ENCODE measurements around the gene SLC27A3. TPM values are rescaled to one million over a fixed set of nuclear protein-coding genes. Genes with fewer than 3 reads are reported as not detected.

SLC27A3 gene
- total RNA-seq, 1 experiment from 2014 or later: 42.0 TPM

DNA sequence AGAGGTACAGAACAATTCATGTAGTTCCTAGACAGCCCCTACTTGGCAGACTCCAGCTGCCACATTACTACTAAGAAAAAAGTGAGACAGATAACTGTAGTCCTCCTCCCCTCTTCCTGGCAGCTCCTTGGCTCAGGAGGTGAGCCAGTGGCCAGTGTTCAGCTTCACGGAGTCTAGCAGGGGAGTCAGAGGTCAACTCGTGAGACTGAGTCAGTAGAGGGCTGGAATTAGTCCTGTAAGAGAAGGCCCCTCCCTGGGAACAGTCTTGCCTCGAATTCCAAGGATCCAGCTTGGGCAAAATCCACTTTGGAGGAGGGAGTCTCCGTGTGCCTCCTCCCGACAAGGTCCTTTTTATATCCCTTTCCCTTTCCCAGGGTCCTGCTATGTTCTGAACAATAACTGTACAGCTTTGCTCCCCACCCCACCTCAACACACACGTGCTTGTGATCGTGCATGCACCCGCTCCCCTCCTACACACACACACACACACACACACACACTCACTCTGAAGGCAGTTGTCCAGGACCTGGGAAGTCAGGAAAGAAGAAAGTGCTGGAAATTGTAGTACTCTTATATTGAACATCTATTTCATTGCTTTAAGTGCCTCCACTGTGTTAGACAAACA is 22.5 kb upstream of the SLC27A3 start:
- Histone ChIP-seq H3K9me3 (ENCODE audit: control insufficient read depth, low read depth, low read length) (no peaks in the 10 kb centered on the region), H4K8ac (replicated peaks; ENCODE audit: insufficient read length, low read depth, low read length) (no peak overlapping the region), H2BK15ac (ENCODE audit: low read depth, low read length) (no peak overlapping the region), H3K27ac (ENCODE audit: insufficient read length, low read depth, low read length) (no peak overlapping the region), H3K9ac (ENCODE audit: extremely low read depth, insufficient read length, low read length) (no peak overlapping the region), H3T11ph (ENCODE audit: low read length) (no peak overlapping the region), H4K91ac (ENCODE audit: insufficient read length, low read depth, low read length) (no peak overlapping the region), H3K4ac (ENCODE audit: low read depth, low read length) (no peak overlapping the region), H3K4me1 (ENCODE audit: insufficient read depth, low read length) (peaks cover 3% of the 10 kb centered on the region; the same call in 1 of the 2 replicates), H3K79me2 (ENCODE audit: insufficient read depth, low read length) (no peaks in the 10 kb centered on the region), H4K20me1 (ENCODE audit: control insufficient read depth, insufficient read depth, insufficient read length) (no peaks in the 10 kb centered on the region), H2BK5ac (ENCODE audit: insufficient read length, low read length) (no peak overlapping the region), H3K14ac (ENCODE audit: insufficient read depth, low read length) (no peak overlapping the region), H2BK120ac (ENCODE audit: low read depth, low read length, poor library complexity, severe bottlenecking) (no peak overlapping the region), H2AFZ (ENCODE audit: low read length) (no peak overlapping the region), H3K56ac (ENCODE audit: insufficient read length, low read depth, low read length) (no peak overlapping the region), H3K23ac (ENCODE audit: insufficient read length, low read depth, low read length) (no peak overlapping the region), H2AK5ac (ENCODE audit: insufficient read length, low read length) (no peak overlapping the region), H3K79me1 (ENCODE audit: insufficient read depth, low read depth, low read length, poor library complexity, severe bottlenecking) (peaks cover 3% of the 10 kb centered on the region), H3K4me2 (ENCODE audit: insufficient read depth, insufficient read length, low read length) (no peak overlapping the region), H3K27me3 (ENCODE audit: insufficient read depth, low read length) (no peaks in the 10 kb centered on the region), H2BK12ac (ENCODE audit: insufficient read length, low read depth, low read length) (no peak overlapping the region), H4K5ac (ENCODE audit: insufficient read length, low read depth, low read length) (no peak overlapping the region), H2BK20ac (ENCODE audit: low read depth, low read length, poor library complexity, severe bottlenecking) (no peak overlapping the region), H3K23me2 (ENCODE audit: insufficient read length, low read depth, low read length, poor library complexity, severe bottlenecking) (no peaks in the 10 kb centered on the region), H3K18ac (ENCODE audit: insufficient read length, low read depth, low read length) (no peak overlapping the region)
- Mint-ChIP-seq H3K27me3 (ENCODE audit: low read depth) (no peaks in the 10 kb centered on the region), H3K27ac (peak overlapping the region in 1 of 3 experiments; percentile 21; a peak in 2 of 7 replicates), H3K9me3 (no peaks in the 10 kb centered on the region), H3K4me3 (no peak overlapping the region), H3K36me3 (ENCODE audit: insufficient read depth in 1 of 3, low read depth in 3 of 3) (peaks cover 62 to 91% (median 74%) of the 10 kb centered on the region in 3 experiments; a peak in 6 of 7 replicates), H3K4me1 (peaks cover 14 to 20% of the 10 kb centered on the region in 2 experiments)
- DNase-seq: no peak
- WGBS (ENCODE audit: extremely low coverage, insufficient read length, low lambda C conversion rate): no CpG with 5 or more reads among the region's 8 CpGs
- TF ChIP-seq, protein P1, sequence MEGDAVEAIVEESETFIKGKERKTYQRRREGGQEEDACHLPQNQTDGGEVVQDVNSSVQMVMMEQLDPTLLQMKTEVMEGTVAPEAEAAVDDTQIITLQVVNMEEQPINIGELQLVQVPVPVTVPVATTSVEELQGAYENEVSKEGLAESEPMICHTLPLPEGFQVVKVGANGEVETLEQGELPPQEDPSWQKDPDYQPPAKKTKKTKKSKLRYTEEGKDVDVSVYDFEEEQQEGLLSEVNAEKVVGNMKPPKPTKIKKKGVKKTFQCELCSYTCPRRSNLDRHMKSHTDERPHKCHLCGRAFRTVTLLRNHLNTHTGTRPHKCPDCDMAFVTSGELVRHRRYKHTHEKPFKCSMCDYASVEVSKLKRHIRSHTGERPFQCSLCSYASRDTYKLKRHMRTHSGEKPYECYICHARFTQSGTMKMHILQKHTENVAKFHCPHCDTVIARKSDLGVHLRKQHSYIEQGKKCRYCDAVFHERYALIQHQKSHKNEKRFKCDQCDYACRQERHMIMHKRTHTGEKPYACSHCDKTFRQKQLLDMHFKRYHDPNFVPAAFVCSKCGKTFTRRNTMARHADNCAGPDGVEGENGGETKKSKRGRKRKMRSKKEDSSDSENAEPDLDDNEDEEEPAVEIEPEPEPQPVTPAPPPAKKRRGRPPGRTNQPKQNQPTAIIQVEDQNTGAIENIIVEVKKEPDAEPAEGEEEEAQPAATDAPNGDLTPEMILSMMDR (conservative IDR thresholded peaks at IDR 0.05): no peak
